Trophoblast cell (in vitro differentiated cells and primary cell): ENCODE data around the gene CCDC61.

ENCODE experiments used
- DNase-seq, 2 donors: peaks; one replicate each; pipeline ENCODE4 v3.0.0-alpha.2; 2016
- H2AFZ ChIP-seq: 2 replicates; pipeline ENCODE4 v1.6.1; 2013; ENCODE audit warnings: low read length, moderate library complexity, mild to moderate bottlenecking; ENCODE audit not compliant: insufficient read depth, poor library complexity
- H2AK5ac ChIP-seq: 2 replicates; pipeline ENCODE4 v1.6.1; 2013; ENCODE audit warnings: mild to moderate bottlenecking, low read length
- H2BK120ac ChIP-seq: 2 replicates; pipeline ENCODE4 v1.6.1; 2013; ENCODE audit warnings: low read length, mild to moderate bottlenecking, moderate library complexity; ENCODE audit not compliant: insufficient read depth, poor library complexity
- H2BK12ac ChIP-seq: 2 replicates; pipeline ENCODE4 v1.6.1; 2013; ENCODE audit warnings: mild to moderate bottlenecking, low read length, moderate library complexity
- H2BK5ac ChIP-seq: 2 replicates; pipeline ENCODE4 v1.6.1; 2013; ENCODE audit warnings: low read length, low read depth, moderate library complexity, mild to moderate bottlenecking; ENCODE audit not compliant: poor library complexity
- H3K14ac ChIP-seq: 2 replicates; pipeline ENCODE4 v1.6.1; 2013; ENCODE audit warnings: mild to moderate bottlenecking, low read length
- H3K18ac ChIP-seq: 2 replicates; pipeline ENCODE4 v1.6.1; 2013; ENCODE audit warnings: mild to moderate bottlenecking, low read length
- H3K23ac ChIP-seq: 2 replicates; pipeline ENCODE4 v1.6.1; 2013; ENCODE audit warnings: low read length
- H3K27ac ChIP-seq: 2 replicates; pipeline ENCODE4 v1.5.1; 2013; ENCODE audit warnings: low read depth, mild to moderate bottlenecking, inconsistent platforms, low read length, moderate library complexity
- H3K27me3 ChIP-seq: 2 replicates; pipeline ENCODE4 v1.6.1; 2013; ENCODE audit warnings: inconsistent platforms, mild to moderate bottlenecking, low read length, moderate library complexity; ENCODE audit not compliant: insufficient read depth
- H3K36me3 ChIP-seq, 2 experiments: 1 replicate in 1 of 2; 2 replicates in 1 of 2; pipeline ENCODE4 v1.6.1; 2013; ENCODE audit warnings: low read length in 2 of 2, mild to moderate bottlenecking in 2 of 2, moderate library complexity in 1 of 2; ENCODE audit not compliant: insufficient read depth in 2 of 2, control insufficient read depth in 1 of 2
- H3K4ac ChIP-seq: 2 replicates; pipeline ENCODE4 v1.6.1; 2013; ENCODE audit warnings: low read depth, mild to moderate bottlenecking, low read length, moderate library complexity
- H3K4me1 ChIP-seq, 2 experiments: 1 replicate in 1 of 2; 2 replicates in 1 of 2; pipeline ENCODE4 v1.6.1; 2013; ENCODE audit warnings: low read length in 2 of 2, mild to moderate bottlenecking in 2 of 2, moderate library complexity in 1 of 2; ENCODE audit not compliant: insufficient read depth in 2 of 2, control insufficient read depth in 1 of 2
- H3K4me2 ChIP-seq: 2 replicates; pipeline ENCODE4 v1.6.1; 2013; ENCODE audit warnings: inconsistent platforms, mild to moderate bottlenecking, low read length, moderate library complexity
- H3K4me3 ChIP-seq: 2 replicates; pipeline ENCODE4 v1.5.1; 2013; ENCODE audit warnings: mild to moderate bottlenecking, low read depth, low read length, inconsistent platforms
- H3K79me1 ChIP-seq: one replicate; pipeline ENCODE4 v1.6.1; 2013; ENCODE audit warnings: low read length
- H3K79me2 ChIP-seq: 2 replicates; pipeline ENCODE4 v1.6.1; 2013; ENCODE audit warnings: low read length, mild to moderate bottlenecking; ENCODE audit not compliant: control insufficient read depth, insufficient read depth, poor library complexity
- H3K9ac ChIP-seq: 2 replicates; pipeline ENCODE4 v1.6.1; 2013; ENCODE audit warnings: mild to moderate bottlenecking, low read length
- H3K9me3 ChIP-seq: 2 replicates; pipeline ENCODE4 v1.6.1; 2013; ENCODE audit warnings: low read depth, mild to moderate bottlenecking, control low read depth, inconsistent platforms, low read length; ENCODE audit not compliant: insufficient read depth
- H4K12ac ChIP-seq: 2 replicates; pipeline ENCODE4 v1.6.1; 2013; ENCODE audit warnings: low read depth, mild to moderate bottlenecking, low read length, moderate library complexity
- H4K8ac ChIP-seq: 2 replicates; pipeline ENCODE4 v1.6.1; 2013; ENCODE audit warnings: low read depth, mild to moderate bottlenecking, low read length, moderate library complexity
- H4K91ac ChIP-seq: one replicate; pipeline ENCODE4 v1.6.1; 2013; ENCODE audit warnings: low read depth, mild to moderate bottlenecking, low read length, moderate library complexity
- WGBS: extraction: QIAGEN DNeasy Blood & Tissue Kit; methylation state at CpG from one replicate; pipeline ENCODE4 v1.1.7; 2013; ENCODE audit warnings: missing lambda C conversion rate; ENCODE audit not compliant: insufficient read length, insufficient coverage; ENCODE audit errors: extremely low coverage; 5-methylcytosine and 5-hydroxymethylcytosine counted together

The CCDC61 gene

DNA sequence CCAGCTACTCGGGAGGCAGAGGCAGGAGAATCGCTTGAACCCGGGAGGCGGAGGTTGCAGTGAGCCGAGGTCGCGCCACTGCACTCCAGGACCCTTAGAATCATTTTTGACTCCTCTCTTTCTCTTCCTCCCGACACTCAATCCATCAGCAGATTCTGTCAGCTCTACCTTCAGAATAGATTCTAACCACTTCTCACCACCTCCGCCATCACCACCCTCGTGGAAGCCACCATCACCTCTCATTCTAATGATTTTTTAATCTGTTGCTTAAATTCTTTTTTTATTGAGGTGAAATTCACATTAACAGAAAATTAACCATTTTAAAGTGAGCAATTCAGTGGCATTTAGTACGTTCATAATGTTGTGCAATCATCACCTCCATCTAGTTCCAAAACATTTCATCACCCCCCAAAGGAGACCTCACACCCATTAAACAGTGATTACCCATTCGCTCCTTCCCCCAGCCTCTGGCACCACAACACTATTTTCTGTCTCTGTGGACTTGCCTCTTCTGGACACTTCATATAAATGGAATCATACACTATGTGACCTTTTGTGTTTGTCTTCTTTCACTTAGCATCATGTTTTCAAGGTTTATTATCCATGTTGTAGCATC is 5.0 kb upstream of the CCDC61 start:
- H3K27ac ChIP-seq: no peak overlapping the region
- no peak overlapping the region for H3K18ac ChIP-seq
- no peak overlapping the region for H4K8ac ChIP-seq
- H3K23ac ChIP-seq: no peak overlapping the region
- H2BK5ac ChIP-seq: no peak overlapping the region
- no peak overlapping the region for H2BK120ac ChIP-seq
- H3K4me1 ChIP-seq: no peaks in the 10 kb centered on the region
- H4K91ac ChIP-seq: no peak overlapping the region
- no peaks in the 10 kb centered on the region for H3K9me3 ChIP-seq
- H3K4ac ChIP-seq: no peak overlapping the region
- no peak overlapping the region for H2AK5ac ChIP-seq
- DNase-seq: no peak
- H3K9ac ChIP-seq: no peak overlapping the region
- no peak overlapping the region for H2BK12ac ChIP-seq
- no peak overlapping the region for H3K4me3 ChIP-seq
- H3K14ac ChIP-seq: no peak overlapping the region
- no peak overlapping the region for H2AFZ ChIP-seq
- no peaks in the 10 kb centered on the region for H3K79me2 ChIP-seq
- H3K79me1 ChIP-seq: no peaks in the 10 kb centered on the region
- no peaks in the 10 kb centered on the region for H3K36me3 ChIP-seq
- no peaks in the 10 kb centered on the region for H3K27me3 ChIP-seq
- no CpG with 5 or more reads among the region's 12 CpGs for WGBS
- H4K12ac ChIP-seq: no peak overlapping the region
- no peak overlapping the region for H3K4me2 ChIP-seq

DNA sequence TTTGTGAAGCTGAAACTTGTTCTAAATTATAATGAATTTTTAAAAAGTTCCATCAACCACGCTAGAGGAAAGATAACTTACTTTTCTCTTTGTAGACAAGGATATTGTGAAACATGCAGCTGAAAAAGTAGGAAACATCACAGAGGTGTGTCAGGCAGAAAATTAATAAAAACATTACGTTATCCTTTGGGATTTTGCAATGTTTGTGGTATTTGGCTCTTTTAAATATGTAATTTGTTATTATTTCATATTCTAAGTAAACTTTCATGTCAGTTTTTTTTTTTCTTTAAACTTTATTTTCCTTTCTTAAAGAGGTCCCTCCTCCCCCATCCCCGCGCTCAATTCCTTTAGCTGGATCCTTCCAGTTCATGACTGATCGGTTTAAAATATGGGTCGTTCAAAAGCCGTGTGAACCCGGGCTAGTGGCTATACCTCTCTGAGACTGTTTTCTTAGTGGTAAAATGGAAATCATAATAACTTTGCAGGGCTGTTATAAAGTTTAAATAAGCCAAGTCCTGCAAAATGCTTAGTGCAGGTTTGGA is 740 bp upstream of the CCDC61 start:
- DNase-seq: peak in 1 of 2 donors; percentile 52
- Histone ChIP-seq H3K27me3 (no peaks in the 10 kb centered on the region), H3K9me3 (no peaks in the 10 kb centered on the region), H2BK120ac (no peak overlapping the region), H3K18ac (no peak overlapping the region), H3K4ac (no peak overlapping the region), H3K4me1 (peaks cover 6 to 7% of the 10 kb centered on the region in 2 experiments), H3K4me2 (peak overlapping the region; percentile 82), H3K4me3 (no peak overlapping the region), H3K79me2 (peaks cover 4% of the 10 kb centered on the region), H3K79me1 (peaks cover 3% of the 10 kb centered on the region), H3K36me3 (peaks cover 0 to 3% of the 10 kb centered on the region in 2 experiments), H2BK12ac (no peak overlapping the region), H4K8ac (peak overlapping the region; percentile 13), H4K12ac (no peak overlapping the region), H3K23ac (no peak overlapping the region), H3K14ac (no peak overlapping the region), H2AK5ac (no peak overlapping the region), H3K27ac (no peak overlapping the region), H3K9ac (no peak overlapping the region), H2AFZ (peak overlapping the region; percentile 3), H4K91ac (no peak overlapping the region), H2BK5ac (no peak overlapping the region)
- no CpG with 5 or more reads among the region's 8 CpGs for WGBS

GRCh38 chr19:45995715-45996385 is 583 bp downstream of the CCDC61 start:
- Histone ChIP-seq H2BK12ac (no peak overlapping the region), H4K8ac (peak overlapping the region; percentile 89), H3K79me1 (peaks cover 3% of the 10 kb centered on the region), H2AFZ (peak overlapping the region; percentile 44), H2BK5ac (peak overlapping the region; percentile 70), H2BK120ac (no peak overlapping the region), H3K4ac (peak overlapping the region; percentile 28), H3K18ac (no peak overlapping the region), H3K27ac (no peak overlapping the region), H3K4me2 (peak overlapping the region; percentile 92), H3K14ac (peak overlapping the region; percentile 83), H3K23ac (no peak overlapping the region), H3K27me3 (no peaks in the 10 kb centered on the region), H3K4me1 (peaks cover 13 to 20% of the 10 kb centered on the region in 2 experiments), H4K12ac (peak overlapping the region; percentile 38), H4K91ac (peak overlapping the region; percentile 52), H3K9ac (peak overlapping the region; percentile 84), H2AK5ac (peak overlapping the region; percentile 10), H3K9me3 (no peaks in the 10 kb centered on the region), H3K4me3 (peak overlapping the region; percentile 92), H3K36me3 (peaks cover 0 to 3% of the 10 kb centered on the region in 2 experiments), H3K79me2 (peaks cover 4% of the 10 kb centered on the region)
- no peak for DNase-seq
- no CpG with 5 or more reads among the region's 13 CpGs for WGBS

DNA sequence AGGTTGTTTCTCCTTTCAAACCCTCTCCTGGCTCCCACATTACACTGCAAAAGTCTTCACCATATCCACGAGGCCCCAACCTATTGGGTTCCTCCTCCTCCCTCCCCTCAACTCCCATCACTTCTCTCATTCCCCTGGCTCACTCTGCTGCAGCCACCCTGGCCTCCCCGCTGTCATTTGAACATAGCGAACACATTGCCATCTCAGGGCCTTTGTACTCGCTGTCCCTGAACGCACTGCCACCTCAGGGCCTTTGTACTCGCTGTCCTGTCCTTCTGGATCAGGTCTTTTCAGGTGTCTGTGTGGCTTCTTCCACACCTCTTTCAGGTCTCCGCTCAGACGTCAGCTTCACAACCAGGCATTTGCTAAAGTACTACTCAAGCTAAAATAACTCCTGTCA is 1.7 kb downstream of the CCDC61 start:
- Histone ChIP-seq H3K36me3 (peaks cover 0 to 3% of the 10 kb centered on the region in 2 experiments), H3K4me3 (no peak overlapping the region), H2BK5ac (no peak overlapping the region), H3K79me2 (peaks cover 4% of the 10 kb centered on the region), H4K12ac (no peak overlapping the region), H3K4me2 (no peak overlapping the region), H2BK120ac (no peak overlapping the region), H3K9ac (no peak overlapping the region), H3K18ac (no peak overlapping the region), H3K14ac (no peak overlapping the region), H3K4me1 (peaks cover 13 to 20% of the 10 kb centered on the region in 2 experiments), H3K79me1 (peaks cover 3% of the 10 kb centered on the region), H2AK5ac (no peak overlapping the region), H3K4ac (no peak overlapping the region), H3K23ac (no peak overlapping the region), H4K91ac (no peak overlapping the region), H3K27ac (no peak overlapping the region), H3K9me3 (no peaks in the 10 kb centered on the region), H2BK12ac (no peak overlapping the region), H3K27me3 (no peaks in the 10 kb centered on the region), H2AFZ (no peak overlapping the region), H4K8ac (no peak overlapping the region)
- DNase-seq: no peak
- WGBS: no CpG with 5 or more reads among the region's 8 CpGs
